HEK293T (cell line): ENCODE measurements around the gene GABRD.

Experiments
- BHLHE40 ChIP-seq: fragments of 450-650 bp; IDR thresholded peaks from 2 replicates; pipeline ENCODE4 v1.6.1; 2016; ENCODE audit warnings: mild to moderate bottlenecking, moderate library complexity, borderline replicate concordance
- CTBP1 ChIP-seq: fragments of 450-650 bp; IDR thresholded peaks from 2 replicates; pipeline ENCODE4 v1.6.1; 2016; ENCODE audit warnings: borderline replicate concordance
- FOXK2 ChIP-seq: fragments of 450-650 bp; IDR thresholded peaks from 2 replicates; pipeline ENCODE4 v1.6.1; 2016; ENCODE audit warnings: mild to moderate bottlenecking
- SP1 ChIP-seq: fragments of 450-650 bp; IDR thresholded peaks from 2 replicates; pipeline ENCODE4 v1.6.1; 2017

GRCh38 chr1:2060072-2060471 lies 40.9 kb downstream of the GABRD start:
- no peak for TF ChIP-seq SP1
- TF ChIP-seq CTBP1, result no peak
- TF ChIP-seq FOXK2, result no peak
- TF ChIP-seq BHLHE40, result no peak
